ENCODE measurements around the gene SHE.

GRCh38 chr1:154550657-154551056 is 48.4 kb upstream of the SHE start:
- no peak for TF ChIP-seq GATA2 (IDR thresholded peaks at IDR 0.05; ENCODE audit: low read depth, low read length)
- TF ChIP-seq GATA3 (IDR thresholded peaks at IDR 0.05; ENCODE audit: low read depth, low read length): no peak
